Testis (tissue), 2 donors: ENCODE results near the gene CGGBP1.

Source experiments
- POLR2A ChIP-seq: fragments of 450-650 bp; IDR thresholded peaks from one replicate; pipeline ENCODE4 v1.6.1; 2017; ENCODE audit warnings: antibody characterized with exemption, mild to moderate bottlenecking, moderate library complexity
- TF ChIP-seq, protein P1 (sequence below), 3 experiments: fragments of 450-650 bp in 2 of 3; fragments of 200-600 bp in 1 of 3; sonication (generic) in 1 of 3; IDR thresholded peaks; one replicate each; pipeline ENCODE4 v1.5.1; 2016 to 2019; ENCODE audit warnings: antibody characterized with exemption in 3 of 3, mild to moderate bottlenecking in 2 of 3, moderate library complexity in 1 of 3

GRCh38 chr3:88090681-88091080, 31.9 kb upstream of the CGGBP1 start:
- TF ChIP-seq, protein P1, sequence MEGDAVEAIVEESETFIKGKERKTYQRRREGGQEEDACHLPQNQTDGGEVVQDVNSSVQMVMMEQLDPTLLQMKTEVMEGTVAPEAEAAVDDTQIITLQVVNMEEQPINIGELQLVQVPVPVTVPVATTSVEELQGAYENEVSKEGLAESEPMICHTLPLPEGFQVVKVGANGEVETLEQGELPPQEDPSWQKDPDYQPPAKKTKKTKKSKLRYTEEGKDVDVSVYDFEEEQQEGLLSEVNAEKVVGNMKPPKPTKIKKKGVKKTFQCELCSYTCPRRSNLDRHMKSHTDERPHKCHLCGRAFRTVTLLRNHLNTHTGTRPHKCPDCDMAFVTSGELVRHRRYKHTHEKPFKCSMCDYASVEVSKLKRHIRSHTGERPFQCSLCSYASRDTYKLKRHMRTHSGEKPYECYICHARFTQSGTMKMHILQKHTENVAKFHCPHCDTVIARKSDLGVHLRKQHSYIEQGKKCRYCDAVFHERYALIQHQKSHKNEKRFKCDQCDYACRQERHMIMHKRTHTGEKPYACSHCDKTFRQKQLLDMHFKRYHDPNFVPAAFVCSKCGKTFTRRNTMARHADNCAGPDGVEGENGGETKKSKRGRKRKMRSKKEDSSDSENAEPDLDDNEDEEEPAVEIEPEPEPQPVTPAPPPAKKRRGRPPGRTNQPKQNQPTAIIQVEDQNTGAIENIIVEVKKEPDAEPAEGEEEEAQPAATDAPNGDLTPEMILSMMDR (IDR thresholded peaks at IDR 0.05), result no peak
- no peak for TF ChIP-seq POLR2A
